Liver (tissue), 3 donors: ENCODE results near the gene MMP19.

Experiments
- GABPA ChIP-seq, 2 donors: IDR thresholded peaks in 1 of 2; conservative IDR thresholded peaks in 1 of 2; 2 replicates each; pipeline ENCODE4 v1.6.1; 2016; ENCODE audit warnings: antibody characterized with exemption in 2 of 2, mild to moderate bottlenecking in 1 of 2, moderate library complexity in 1 of 2
- JUND ChIP-seq, 2 donors: IDR thresholded peaks; 2 replicates each; pipeline ENCODE4 v1.6.1; 2016; ENCODE audit warnings: antibody characterized with exemption in 2 of 2
- RXRA ChIP-seq, 2 donors: IDR thresholded peaks; 2 replicates each; pipeline ENCODE4 v1.6.1; 2017 to 2018; ENCODE audit warnings: antibody characterized with exemption in 2 of 2, mild to moderate bottlenecking in 1 of 2
- TF ChIP-seq, protein P1 (sequence below): fragments of 150-350 bp; IDR thresholded peaks from 2 replicates; pipeline ENCODE4 v1.5.1; 2017; ENCODE audit warnings: improper control_type of control experiment, low read depth, low read length; ENCODE audit not compliant: missing input control
- donor health status: healthy.
- donor health status: healthy.

- TF ChIP-seq, protein P1, sequence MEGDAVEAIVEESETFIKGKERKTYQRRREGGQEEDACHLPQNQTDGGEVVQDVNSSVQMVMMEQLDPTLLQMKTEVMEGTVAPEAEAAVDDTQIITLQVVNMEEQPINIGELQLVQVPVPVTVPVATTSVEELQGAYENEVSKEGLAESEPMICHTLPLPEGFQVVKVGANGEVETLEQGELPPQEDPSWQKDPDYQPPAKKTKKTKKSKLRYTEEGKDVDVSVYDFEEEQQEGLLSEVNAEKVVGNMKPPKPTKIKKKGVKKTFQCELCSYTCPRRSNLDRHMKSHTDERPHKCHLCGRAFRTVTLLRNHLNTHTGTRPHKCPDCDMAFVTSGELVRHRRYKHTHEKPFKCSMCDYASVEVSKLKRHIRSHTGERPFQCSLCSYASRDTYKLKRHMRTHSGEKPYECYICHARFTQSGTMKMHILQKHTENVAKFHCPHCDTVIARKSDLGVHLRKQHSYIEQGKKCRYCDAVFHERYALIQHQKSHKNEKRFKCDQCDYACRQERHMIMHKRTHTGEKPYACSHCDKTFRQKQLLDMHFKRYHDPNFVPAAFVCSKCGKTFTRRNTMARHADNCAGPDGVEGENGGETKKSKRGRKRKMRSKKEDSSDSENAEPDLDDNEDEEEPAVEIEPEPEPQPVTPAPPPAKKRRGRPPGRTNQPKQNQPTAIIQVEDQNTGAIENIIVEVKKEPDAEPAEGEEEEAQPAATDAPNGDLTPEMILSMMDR: no peak
- TF ChIP-seq JUND (IDR thresholded peaks at IDR 0.05): no peak
- TF ChIP-seq GABPA (IDR thresholded peaks at IDR 0.05 in 1 of 2, conservative IDR thresholded peaks at IDR 0.05 in 1 of 2): no peak
- TF ChIP-seq RXRA (IDR thresholded peaks at IDR 0.05): no peak
Observed at GRCh38 chr12:55816881-55817344, 25.8 kb downstream of the MMP19 start.
